Measurements from ENCODE around the gene TMPRSS11D.

TMPRSS11D gene

GRCh38 chr4:67871867-67872266 lies 11.9 kb downstream of the TMPRSS11D start:
- Mint-ChIP-seq H3K36me3 (no peaks in the 10 kb centered on the region), H3K4me3 (no peak overlapping the region), H3K27me3 (peaks cover 2% of the 10 kb centered on the region), H3K27ac (no peak overlapping the region), H3K4me1 (ENCODE audit: low read depth) (no peaks in the 10 kb centered on the region), H3K9me3 (ENCODE audit: low read depth) (peaks cover 5% of the 10 kb centered on the region)

DNA sequence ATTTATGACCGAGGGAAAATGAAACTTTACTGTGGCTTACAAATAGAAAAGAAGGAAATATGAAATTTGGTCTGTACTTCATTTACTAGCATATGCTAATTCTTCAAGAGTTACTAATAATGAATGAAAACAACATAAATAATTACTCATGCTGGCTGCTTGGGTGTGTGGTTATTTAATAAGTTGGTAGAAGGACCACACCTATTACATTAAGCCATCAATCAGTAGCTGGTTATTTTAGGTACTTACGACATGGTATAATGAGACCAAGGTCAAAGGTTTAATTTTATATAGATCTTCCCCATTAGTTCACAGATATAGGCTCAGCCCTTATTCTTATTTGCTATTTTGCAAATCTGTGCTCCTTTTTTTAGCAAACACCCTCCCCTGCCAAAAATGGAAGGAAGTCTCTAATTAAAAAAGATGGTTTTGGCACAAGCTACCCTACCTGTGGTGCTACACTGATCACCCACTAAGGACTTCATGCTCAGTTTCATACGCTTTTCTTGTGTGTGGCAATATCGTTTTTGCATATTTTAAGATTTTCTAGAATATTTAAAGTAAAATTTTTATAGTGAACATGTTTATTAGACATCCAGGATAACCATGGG lies 14.1 kb downstream of the TMPRSS11D start:
- no peaks in the 10 kb centered on the region for H3K36me3 Mint-ChIP-seq
- H3K27me3 Mint-ChIP-seq: no peaks in the 10 kb centered on the region
- no peak overlapping the region for H3K27ac Mint-ChIP-seq
- peaks cover 16% of the 10 kb centered on the region for H3K9me3 Mint-ChIP-seq (ENCODE audit: low read depth)
- H3K4me1 Mint-ChIP-seq (ENCODE audit: low read depth): no peaks in the 10 kb centered on the region
- H3K4me3 Mint-ChIP-seq: no peak overlapping the region

DNA sequence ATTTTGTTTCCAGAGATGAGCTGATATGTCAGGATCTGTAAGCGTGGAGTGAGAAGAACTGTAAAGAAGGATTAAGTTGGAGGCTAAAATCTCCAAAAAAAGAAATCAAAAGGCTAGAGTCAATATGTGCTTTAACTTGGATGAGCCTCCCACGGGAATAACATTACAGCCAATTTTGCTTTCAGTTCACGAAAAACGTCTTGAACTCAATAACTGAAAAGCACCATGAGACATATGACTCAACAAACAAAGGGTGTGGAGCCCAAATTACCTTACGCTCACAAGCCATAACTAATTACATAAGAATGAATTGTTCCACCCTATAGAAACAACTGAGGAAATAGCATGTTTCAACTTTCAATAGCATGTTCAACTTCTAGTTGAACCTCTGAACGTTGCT lies 22.3 kb downstream of the TMPRSS11D start:
- H3K9me3 Mint-ChIP-seq (ENCODE audit: low read depth): peaks cover 22% of the 10 kb centered on the region
- H3K27me3 Mint-ChIP-seq: peaks cover 5% of the 10 kb centered on the region
- no peak overlapping the region for H3K27ac Mint-ChIP-seq
- no peak overlapping the region for H3K4me3 Mint-ChIP-seq
- no peaks in the 10 kb centered on the region for H3K36me3 Mint-ChIP-seq
- no peaks in the 10 kb centered on the region for H3K4me1 Mint-ChIP-seq (ENCODE audit: low read depth)

DNA sequence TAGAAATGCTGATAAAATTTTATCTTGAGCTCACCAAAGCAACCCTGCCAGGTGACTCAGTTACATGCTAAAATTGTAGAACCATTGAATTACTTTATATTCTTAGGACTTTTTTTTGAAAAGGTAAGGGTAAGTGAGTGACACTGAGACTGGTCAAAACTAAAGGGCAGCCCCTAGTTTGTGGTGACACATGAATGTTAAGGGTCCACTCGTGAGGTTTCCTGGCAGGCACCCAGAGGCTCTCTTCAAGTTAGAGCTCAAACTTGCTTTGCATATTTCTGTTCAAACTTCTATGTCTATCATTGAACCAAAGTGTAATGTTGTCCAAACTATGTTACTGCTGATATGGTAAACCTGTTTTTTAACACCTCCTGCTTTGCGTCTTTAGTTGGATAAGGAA lies 30.5 kb downstream of the TMPRSS11D start:
- Mint-ChIP-seq H3K27me3 (peaks cover 8% of the 10 kb centered on the region), H3K4me3 (no peak overlapping the region), H3K27ac (no peak overlapping the region), H3K4me1 (ENCODE audit: low read depth) (no peaks in the 10 kb centered on the region), H3K36me3 (no peaks in the 10 kb centered on the region), H3K9me3 (ENCODE audit: low read depth) (peaks cover 7% of the 10 kb centered on the region)

- Mint-ChIP-seq H3K27ac (no peak overlapping the region), H3K27me3 (peaks cover 1% of the 10 kb centered on the region), H3K4me1 (ENCODE audit: low read depth) (no peaks in the 10 kb centered on the region), H3K9me3 (ENCODE audit: low read depth) (peaks cover 10% of the 10 kb centered on the region), H3K36me3 (peaks cover 4% of the 10 kb centered on the region), H3K4me3 (no peak overlapping the region)
Observed at GRCh38 chr4:67820903-67821302, 62.9 kb downstream of the TMPRSS11D start.

GRCh38 chr4:67810011-67810410 lies 73.8 kb downstream of the TMPRSS11D start:
- Mint-ChIP-seq H3K4me1 (ENCODE audit: low read depth) (no peaks in the 10 kb centered on the region), H3K9me3 (ENCODE audit: low read depth) (peaks cover 35% of the 10 kb centered on the region), H3K27me3 (no peaks in the 10 kb centered on the region), H3K36me3 (peaks cover 17% of the 10 kb centered on the region), H3K4me3 (no peak overlapping the region), H3K27ac (no peak overlapping the region)

DNA sequence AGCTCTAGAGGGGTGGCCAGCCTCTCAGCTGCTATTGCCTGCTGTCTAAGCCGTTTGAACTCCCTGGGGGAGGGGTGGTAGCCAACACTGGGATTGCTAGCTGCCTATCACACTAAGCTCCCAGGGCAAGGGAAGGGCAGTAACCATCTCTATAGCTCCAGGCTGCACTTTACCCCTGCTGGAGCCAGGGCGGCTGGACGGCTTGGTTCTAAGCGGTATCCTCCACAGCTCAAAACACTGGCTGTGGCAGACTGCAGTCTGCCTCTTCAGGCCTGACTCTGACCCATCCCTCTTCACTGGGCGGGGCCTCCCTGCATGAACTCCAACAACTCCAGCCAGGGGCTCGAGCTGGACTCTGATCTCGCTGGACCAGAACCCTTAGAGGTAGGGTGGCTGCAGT lies 74.3 kb downstream of the TMPRSS11D start:
- Mint-ChIP-seq H3K27ac (no peak overlapping the region), H3K9me3 (ENCODE audit: low read depth) (peaks cover 30% of the 10 kb centered on the region), H3K36me3 (peaks cover 17% of the 10 kb centered on the region), H3K4me1 (ENCODE audit: low read depth) (no peaks in the 10 kb centered on the region), H3K27me3 (no peaks in the 10 kb centered on the region), H3K4me3 (no peak overlapping the region)

DNA sequence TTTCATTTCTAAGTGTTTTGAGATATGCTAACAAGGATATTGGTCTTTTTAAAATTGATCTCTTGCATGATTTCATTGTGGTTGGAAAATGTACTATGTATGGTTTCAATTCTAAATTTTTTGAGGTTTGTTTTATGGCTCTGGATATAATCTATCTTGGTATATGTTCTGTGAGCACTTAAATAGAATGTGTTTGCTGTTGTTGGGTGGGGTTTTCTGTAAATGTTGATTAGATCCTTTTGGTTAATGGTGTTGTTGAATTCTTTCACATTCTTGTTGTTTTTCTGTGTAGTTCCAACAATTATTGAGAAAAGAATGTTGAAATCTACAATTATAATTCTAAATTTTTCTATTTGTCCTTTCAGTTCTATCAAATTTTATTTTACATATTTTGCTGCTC lies 87.0 kb downstream of the TMPRSS11D start:
- H3K4me3 Mint-ChIP-seq: no peak overlapping the region

DNA sequence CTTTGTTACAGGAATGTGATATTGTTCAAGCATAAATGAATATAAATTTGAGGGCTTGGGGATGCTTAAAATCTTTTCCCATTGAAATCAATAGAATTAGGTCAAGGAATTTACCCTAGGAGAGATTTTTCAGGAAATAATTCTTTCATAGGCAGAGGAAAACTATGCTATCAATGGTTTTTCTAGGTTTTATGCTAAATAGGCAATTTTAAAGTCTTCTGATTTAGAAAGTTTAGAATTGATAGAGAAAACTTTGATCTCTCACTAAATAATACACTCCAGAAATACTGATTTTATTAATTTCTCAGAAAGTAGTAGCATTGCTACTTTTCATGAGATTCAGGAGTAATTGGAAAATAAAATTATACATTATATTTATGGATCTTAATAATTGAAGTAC lies 93.1 kb downstream of the TMPRSS11D start:
- H3K4me3 Mint-ChIP-seq: no peak overlapping the region
- H3K27ac Mint-ChIP-seq: no peak overlapping the region
- H3K4me1 Mint-ChIP-seq (ENCODE audit: low read depth): no peaks in the 10 kb centered on the region
- no peaks in the 10 kb centered on the region for H3K9me3 Mint-ChIP-seq (ENCODE audit: low read depth)
- H3K36me3 Mint-ChIP-seq: peaks cover 11% of the 10 kb centered on the region
- H3K27me3 Mint-ChIP-seq: no peaks in the 10 kb centered on the region

More for the DNA sequence above, 87.0 kb downstream of the TMPRSS11D start:
- Mint-ChIP-seq H3K27ac (no peak overlapping the region), H3K36me3 (peaks cover 9% of the 10 kb centered on the region), H3K4me1 (ENCODE audit: low read depth) (no peaks in the 10 kb centered on the region), H3K9me3 (ENCODE audit: low read depth) (no peaks in the 10 kb centered on the region), H3K27me3 (no peaks in the 10 kb centered on the region)

- no peak overlapping the region for H3K4me3 Mint-ChIP-seq
- H3K27ac Mint-ChIP-seq: no peak overlapping the region
- H3K9me3 Mint-ChIP-seq (ENCODE audit: low read depth): no peaks in the 10 kb centered on the region
- H3K36me3 Mint-ChIP-seq: peaks cover 8% of the 10 kb centered on the region
- H3K4me1 Mint-ChIP-seq (ENCODE audit: low read depth): no peaks in the 10 kb centered on the region
- no peaks in the 10 kb centered on the region for H3K27me3 Mint-ChIP-seq
Observed at GRCh38 chr4:67787311-67787710, 96.5 kb downstream of the TMPRSS11D start.

DNA sequence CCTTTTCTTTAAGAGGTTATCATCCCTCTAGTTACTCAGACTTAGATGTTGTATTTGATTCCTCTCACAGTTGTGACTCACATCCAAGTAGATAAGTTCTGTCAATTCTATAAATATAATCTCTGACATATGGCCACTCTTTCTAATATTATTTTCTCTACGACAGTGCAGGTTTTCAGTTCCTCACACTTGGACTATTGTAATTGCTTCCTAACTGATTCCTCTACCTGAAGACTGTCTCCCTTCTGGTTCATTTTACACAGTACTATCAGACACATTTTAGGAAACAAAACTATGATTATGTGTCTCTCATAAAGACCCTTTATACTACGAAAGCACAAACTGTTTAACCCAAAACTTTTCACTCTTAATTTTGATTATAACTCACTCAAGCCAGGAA lies 98.3 kb downstream of the TMPRSS11D start:
- Mint-ChIP-seq H3K36me3 (peaks cover 5% of the 10 kb centered on the region), H3K4me3 (no peak overlapping the region), H3K4me1 (ENCODE audit: low read depth) (no peaks in the 10 kb centered on the region), H3K9me3 (ENCODE audit: low read depth) (no peaks in the 10 kb centered on the region), H3K27ac (no peak overlapping the region), H3K27me3 (no peaks in the 10 kb centered on the region)

DNA sequence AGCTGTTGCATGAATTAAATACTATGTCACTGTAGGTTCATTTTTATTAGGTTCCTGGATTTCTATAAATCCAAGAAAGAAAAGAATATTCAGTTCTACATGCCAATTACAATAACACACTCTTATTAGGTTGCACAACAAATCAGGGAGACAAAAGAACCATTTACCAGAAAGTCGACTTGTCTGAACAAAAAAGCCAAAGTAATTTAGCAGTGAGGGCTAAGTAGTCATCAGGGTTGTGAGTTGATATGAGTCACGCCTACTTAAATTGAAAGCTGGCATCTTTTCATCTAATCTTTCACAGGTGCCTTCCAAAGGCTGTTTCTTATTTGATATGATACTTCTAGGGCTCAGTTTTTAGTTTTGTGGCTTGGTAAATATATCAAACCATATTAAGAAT lies 104.2 kb downstream of the TMPRSS11D start:
- no peaks in the 10 kb centered on the region for H3K9me3 Mint-ChIP-seq (ENCODE audit: low read depth)
- H3K36me3 Mint-ChIP-seq: no peaks in the 10 kb centered on the region
- H3K4me3 Mint-ChIP-seq: no peak overlapping the region
- H3K27ac Mint-ChIP-seq: no peak overlapping the region
- no peaks in the 10 kb centered on the region for H3K27me3 Mint-ChIP-seq
- H3K4me1 Mint-ChIP-seq (ENCODE audit: low read depth): no peaks in the 10 kb centered on the region

DNA sequence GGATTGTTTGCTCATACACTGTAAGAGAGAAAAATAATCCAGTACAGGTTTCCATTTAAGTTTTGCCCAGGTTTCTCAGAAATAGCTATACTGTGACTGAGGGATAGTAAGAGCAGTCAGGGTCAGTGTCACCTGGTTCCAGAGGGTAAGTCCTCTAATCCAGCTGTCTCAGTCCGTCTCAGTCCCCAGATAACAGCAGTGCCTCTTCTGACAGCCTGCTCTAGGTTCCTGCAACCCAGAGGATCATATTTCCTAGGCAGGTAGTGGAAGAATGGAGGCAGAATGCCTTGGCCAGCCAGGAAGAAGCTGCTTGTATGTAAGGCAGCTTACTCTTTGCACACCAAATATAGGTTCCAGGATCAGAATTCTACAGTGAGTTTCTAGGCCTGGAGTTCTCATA lies 107.1 kb downstream of the TMPRSS11D start:
- no peaks in the 10 kb centered on the region for H3K27me3 Mint-ChIP-seq
- H3K9me3 Mint-ChIP-seq (ENCODE audit: low read depth): no peaks in the 10 kb centered on the region
- no peak overlapping the region for H3K4me3 Mint-ChIP-seq
- H3K27ac Mint-ChIP-seq: no peak overlapping the region
- H3K36me3 Mint-ChIP-seq: no peaks in the 10 kb centered on the region
- no peaks in the 10 kb centered on the region for H3K4me1 Mint-ChIP-seq (ENCODE audit: low read depth)

All from activated naive CD8-positive, alpha-beta T cell (primary cell).